Hypothalamus (tissue), 51 donors: ENCODE data around the gene LCN10.
"Not testable (repeated sequence)": the region's sequence is repeated elsewhere in the genome, so short reads cannot be mapped to it uniquely, and the experiment has no call there.

Experiments used
- DNase-seq, 51 donors: peaks; one replicate each; lab custom pipeline; 2025; lab: John Stamatoyannopoulos, UW

Gene LCN10

GRCh38 chr9:136755302-136756133, 12.8 kb upstream of the LCN10 start:
- DNase-seq: not testable (repeated sequence)

- no peak for DNase-seq
Measured at GRCh38 chr9:136754626-136755301, 12.0 kb upstream of the LCN10 start.

- no peak for DNase-seq
Measured at GRCh38 chr9:136754059-136754572, 11.4 kb upstream of the LCN10 start.

GRCh38 chr9:136753371-136754058, 10.8 kb upstream of the LCN10 start:
- DNase-seq: no peak

- no peak for DNase-seq
Measured at GRCh38 chr9:136751814-136752213, 9.1 kb upstream of the LCN10 start.

- no peak for DNase-seq
Measured at GRCh38 chr9:136751244-136751643, 8.5 kb upstream of the LCN10 start.

- no peak for DNase-seq
Measured at GRCh38 chr9:136750526-136750925, 7.8 kb upstream of the LCN10 start.

- DNase-seq: peak in 5 of 51 donors; percentile 5 to 30 (median 25)
Measured at GRCh38 chr9:136748666-136749611, 6.2 kb upstream of the LCN10 start.

- no peak for DNase-seq
Measured at GRCh38 chr9:136748201-136748600, 5.5 kb upstream of the LCN10 start, which contains the start of gene LCN6. LCN6 (minus strand) TSS chr9:136748525; CDS start chr9:136748483, 42 bp downstream.

GRCh38 chr9:136747161-136748060, 4.7 kb upstream of the LCN10 start:
- no peak for DNase-seq

- no peak for DNase-seq
Measured at GRCh38 chr9:136746621-136747020, 3.9 kb upstream of the LCN10 start.

GRCh38 chr9:136746155-136746490, 3.4 kb upstream of the LCN10 start:
- no peak for DNase-seq

GRCh38 chr9:136745389-136746154, 2.8 kb upstream of the LCN10 start:
- DNase-seq: no peak

GRCh38 chr9:136744773-136745172, 2.0 kb upstream of the LCN10 start:
- DNase-seq: no peak

GRCh38 chr9:136743639-136744211, 985 bp upstream of the LCN10 start:
- no peak for DNase-seq

- no peak for DNase-seq
Measured at GRCh38 chr9:136741883-136742571, 713 bp downstream of the LCN10 start.
